OCI-LY7 (cell line): ENCODE data around the gene BTBD9.

Source experiments
- CTCF ChIP-seq: fragments of 200-600 bp; sonication (generic); conservative IDR thresholded peaks from 2 replicates; pipeline ENCODE4 v1.5.1; 2014; ENCODE audit warnings: mild to moderate bottlenecking, antibody characterized with exemption, low read length, moderate library complexity, mixed read lengths
- EZH2phosphoT487 ChIP-seq: fragments of 200-600 bp; sonication (generic); IDR thresholded peaks from 2 replicates; pipeline ENCODE4 v1.6.1; 2018; ENCODE audit warnings: low read depth, borderline replicate concordance, mild to moderate bottlenecking, mixed run types, antibody characterized with exemption, low read length, moderate library complexity, mixed read lengths

- TF ChIP-seq CTCF (no peak), EZH2phosphoT487 (no peak)
These were observed 455.7 kb downstream of the BTBD9 start for GRCh38 chr6:38183856-38184584.
